ENCODE data around the gene ZHX3. TPM values are rescaled to one million over a fixed set of nuclear protein-coding genes. Genes with fewer than 3 reads are reported as not detected.

Gene ZHX3
- total and polyA plus RNA-seq, 2 of the 13 experiments (the other 11 are each of a cell fraction or from before 2014, with no cell fraction given) = 8.4 to 11.7 TPM

GRCh38 chr20:41151134-41151869, 166.2 kb downstream of the ZHX3 start (continued):
- no peak for TF ChIP-seq GMEB1 (CRISPR knock-in tag; IDR thresholded peaks at IDR 0.05; ENCODE audit: borderline replicate concordance)
- no peak for TF ChIP-seq IRF9 (CRISPR knock-in tag; IDR thresholded peaks at IDR 0.05; ENCODE audit: borderline replicate concordance)
- 0 out of 2 replicates have a peak, but pooled peaks have one; percentile 25 for TF ChIP-seq ZNF580 (CRISPR knock-in tag; IDR thresholded peaks at IDR 0.05; ENCODE audit: borderline replicate concordance, low read depth)
- TF ChIP-seq ZNF329 (CRISPR knock-in tag; IDR thresholded peaks at IDR 0.05; ENCODE audit: low read depth) = no peak
- TF ChIP-seq ZNF276 (CRISPR knock-in tag; IDR thresholded peaks at IDR 0.05; ENCODE audit: low read depth) = no peak
- TF ChIP-seq TAF1 (CRISPR knock-in tag; IDR thresholded peaks at IDR 0.05) = no peak
- 0 out of 2 replicates have a peak, but pooled peaks have one; percentile 42 for TF ChIP-seq ZGPAT (CRISPR knock-in tag; IDR thresholded peaks at IDR 0.05)
- TF ChIP-seq ZNF619 (CRISPR knock-in tag; IDR thresholded peaks at IDR 0.05) = no peak
- no peak for TF ChIP-seq ATRX (CRISPR knock-in tag; IDR thresholded peaks at IDR 0.05; ENCODE audit: borderline replicate concordance)
- TF ChIP-seq KDM2A (CRISPR knock-in tag; IDR thresholded peaks at IDR 0.05; ENCODE audit: borderline replicate concordance, low read depth) = no peak
- peak in 1 of 2 experiments; percentile 74; a peak in 2 of 4 replicates for TF ChIP-seq NR2F1 (CRISPR knock-in tag; IDR thresholded peaks at IDR 0.05)
- no peak for TF ChIP-seq JUND (CRISPR knock-in tag; IDR thresholded peaks at IDR 0.05)
- TF ChIP-seq NCOA1 (CRISPR knock-in tag; IDR thresholded peaks at IDR 0.05) = no peak
- TF ChIP-seq SOX6 (IDR thresholded peaks at IDR 0.05) = no peak
- peak; percentile 33 for TF ChIP-seq SOX6 (CRISPR knock-in tag; IDR thresholded peaks at IDR 0.05)
- TF ChIP-seq PTBP1 (IDR thresholded peaks at IDR 0.05; ENCODE audit: low read depth, low read length, poor library complexity, severe bottlenecking) = no peak
- TF ChIP-seq ZSCAN12 (CRISPR knock-in tag; IDR thresholded peaks at IDR 0.05) = no peak
- no peak for TF ChIP-seq NFE2 (CRISPR knock-in tag; IDR thresholded peaks at IDR 0.05)
- TF ChIP-seq ZNF576 (CRISPR knock-in tag; IDR thresholded peaks at IDR 0.05) = no peak
- peak; percentile 67; the same call in 1 of the 2 replicates for TF ChIP-seq RCOR2 (CRISPR knock-in tag; IDR thresholded peaks at IDR 0.05)
- TF ChIP-seq ZNF570 (CRISPR knock-in tag; IDR thresholded peaks at IDR 0.05; ENCODE audit: borderline replicate concordance) = no peak
